Measurements from ENCODE around the gene PSMB11. TPM values are rescaled to one million over a fixed set of nuclear protein-coding genes. Genes with fewer than 3 reads are reported as not detected.

Gene PSMB11
- total RNA-seq, 1 donor: not detected

DNA sequence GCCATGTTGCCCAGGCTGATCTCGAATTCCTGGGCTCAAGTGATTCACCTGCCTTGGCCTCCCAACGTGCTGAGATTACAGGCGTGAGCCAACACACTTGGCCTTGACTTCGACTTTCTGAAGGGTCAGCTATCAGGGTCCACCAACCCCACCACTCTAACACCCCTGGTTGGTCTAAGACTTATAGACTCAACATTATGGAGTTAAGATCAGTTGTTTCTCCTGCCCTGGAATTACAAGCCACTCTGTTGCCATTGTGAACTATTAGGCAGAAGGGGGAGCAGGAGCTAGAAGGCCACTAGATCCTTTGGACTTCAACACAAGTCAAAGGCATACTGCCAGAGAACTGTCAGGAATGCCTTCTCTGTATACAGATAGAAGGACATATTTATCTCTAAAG, 1.9 kb upstream of the PSMB11 start:
- DNase-seq (ENCODE audit: low read depth in 2 of 3, low spot score in 2 of 3): no peak

DNA sequence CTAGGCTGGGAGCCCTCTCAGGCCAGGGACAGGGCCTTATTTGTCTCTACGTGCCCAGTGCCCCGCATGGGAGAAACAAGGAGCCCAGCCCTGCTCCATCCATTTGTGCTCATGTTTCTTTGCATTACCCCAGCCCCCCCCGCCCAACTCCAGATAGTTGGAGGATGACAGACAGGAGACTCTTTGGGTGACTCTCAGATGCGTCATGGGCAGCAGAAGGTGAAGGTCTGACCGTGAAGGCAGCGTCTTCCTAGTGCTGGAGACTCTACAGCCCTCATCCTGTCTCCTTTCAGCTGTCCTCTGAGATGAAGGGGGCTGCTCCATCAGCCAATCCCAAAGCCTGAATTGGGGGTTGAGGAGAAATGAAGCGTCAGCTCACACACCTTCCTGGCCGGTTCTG, 283 bp upstream of the PSMB11 start:
- DNase-seq (ENCODE audit: low read depth in 2 of 3, low spot score in 2 of 3): no peak

DNA sequence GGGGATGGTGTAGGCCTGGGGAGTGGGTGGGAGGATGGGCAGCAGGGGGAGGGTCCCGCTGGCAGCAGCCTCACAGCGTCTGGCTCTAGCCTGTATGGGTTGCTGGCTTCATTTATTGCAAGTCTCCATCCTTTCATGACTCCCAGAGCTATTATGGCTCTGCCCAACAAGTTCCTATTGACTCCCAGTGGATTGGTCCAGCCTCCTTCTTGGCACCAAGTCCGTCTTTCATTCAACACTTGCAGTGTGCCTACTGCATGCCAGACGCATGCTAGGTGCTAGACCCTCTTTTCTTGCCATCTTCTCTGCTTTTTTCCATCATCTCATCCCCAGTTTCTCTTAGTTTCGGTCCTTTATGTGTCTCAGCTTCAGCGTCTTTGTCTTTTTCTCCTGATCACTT, 1.1 kb downstream of the PSMB11 start:
- no peak for DNase-seq (ENCODE audit: low read depth in 2 of 3, low spot score in 2 of 3)

DNA sequence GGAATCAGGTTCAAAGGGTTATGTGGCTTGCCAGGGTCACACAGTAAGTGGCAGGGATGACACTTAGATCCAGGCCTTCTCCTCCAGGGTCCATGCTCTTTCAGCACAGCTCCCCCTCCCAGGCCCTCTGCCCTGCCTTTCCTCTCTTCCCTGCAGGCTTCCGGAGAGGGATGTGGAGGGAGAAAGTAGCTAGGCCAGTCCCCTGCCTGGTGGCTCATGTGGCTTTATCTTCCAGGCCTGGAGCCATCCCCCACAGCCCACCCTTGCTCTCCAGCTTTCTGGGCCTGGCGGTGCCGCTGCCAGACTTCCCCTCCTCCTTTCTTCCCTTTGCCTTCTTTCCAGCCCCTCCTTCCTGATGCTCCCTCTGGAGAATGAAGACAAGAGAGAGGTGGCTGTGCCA, 1.7 kb downstream of the PSMB11 start:
- DNase-seq (ENCODE audit: low read depth in 2 of 3, low spot score in 2 of 3): no peak

DNA sequence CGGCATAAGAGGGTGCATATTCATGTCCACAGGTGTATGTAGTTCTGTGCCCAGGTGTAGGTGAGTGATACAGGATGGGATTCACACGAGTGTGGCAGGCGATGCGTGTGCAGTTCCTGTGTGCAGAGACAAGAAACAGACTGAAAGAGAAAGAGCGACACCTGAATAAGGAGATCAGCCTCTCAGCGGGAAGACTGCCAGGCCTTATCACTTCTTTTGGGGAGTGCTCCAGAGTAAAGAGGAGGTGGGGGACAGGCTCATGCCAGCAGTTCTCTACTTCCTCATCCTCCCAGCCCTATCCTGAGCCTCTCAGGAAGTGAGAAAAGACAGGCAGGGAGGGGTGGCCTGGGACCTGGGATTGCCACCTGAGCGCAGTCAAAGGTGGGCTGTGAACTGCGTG, 2.8 kb downstream of the PSMB11 start:
- no peak for DNase-seq (ENCODE audit: low read depth in 2 of 3, low spot score in 2 of 3)

DNA sequence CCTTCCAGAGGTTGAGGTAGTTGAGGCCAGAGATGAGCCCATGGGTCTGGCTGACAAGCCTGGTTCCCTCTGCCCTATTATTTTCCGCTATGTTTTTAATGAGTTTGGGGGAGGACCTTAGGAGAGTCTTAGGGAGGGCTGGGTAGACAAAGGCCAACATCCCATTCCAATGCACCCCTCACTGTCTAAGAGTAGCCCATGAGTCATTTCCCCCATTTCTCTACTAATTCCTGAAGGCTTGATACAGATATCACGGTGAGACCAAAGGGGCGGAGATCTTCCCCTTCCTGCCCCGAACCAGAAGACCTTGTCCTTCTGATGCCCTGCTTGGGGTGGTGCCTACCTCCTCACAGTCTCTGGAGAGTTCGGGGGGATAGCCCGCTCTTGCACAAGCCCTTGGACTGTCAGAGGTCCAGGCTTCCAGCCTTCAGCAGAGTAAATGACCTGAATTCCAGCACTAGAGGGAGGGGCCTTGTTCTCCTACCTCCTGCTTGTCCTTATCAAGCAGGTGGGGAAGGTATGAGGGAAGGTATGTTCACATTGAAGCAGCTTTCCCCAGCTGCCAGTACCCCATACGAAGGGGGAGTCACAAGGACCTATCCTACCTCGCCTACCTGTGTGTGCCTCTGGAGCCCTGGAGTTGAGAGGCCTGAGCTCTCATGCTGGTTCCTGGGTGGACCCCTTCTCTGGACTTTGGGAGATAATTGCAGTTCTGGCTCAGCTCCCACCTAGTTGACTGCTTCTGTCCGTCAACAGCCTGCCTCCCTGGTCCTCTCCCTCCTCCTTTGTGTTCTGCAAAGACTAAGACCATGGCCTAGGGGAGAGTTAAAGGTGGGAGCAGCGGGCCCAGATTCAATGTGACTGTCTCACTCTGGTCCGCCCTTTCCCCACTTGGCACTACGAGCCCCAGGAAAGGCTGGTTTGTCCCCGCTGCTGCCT, 3.7 kb downstream of the PSMB11 start:
- no peak for DNase-seq (ENCODE audit: low read depth in 2 of 3, low spot score in 2 of 3)

DNA sequence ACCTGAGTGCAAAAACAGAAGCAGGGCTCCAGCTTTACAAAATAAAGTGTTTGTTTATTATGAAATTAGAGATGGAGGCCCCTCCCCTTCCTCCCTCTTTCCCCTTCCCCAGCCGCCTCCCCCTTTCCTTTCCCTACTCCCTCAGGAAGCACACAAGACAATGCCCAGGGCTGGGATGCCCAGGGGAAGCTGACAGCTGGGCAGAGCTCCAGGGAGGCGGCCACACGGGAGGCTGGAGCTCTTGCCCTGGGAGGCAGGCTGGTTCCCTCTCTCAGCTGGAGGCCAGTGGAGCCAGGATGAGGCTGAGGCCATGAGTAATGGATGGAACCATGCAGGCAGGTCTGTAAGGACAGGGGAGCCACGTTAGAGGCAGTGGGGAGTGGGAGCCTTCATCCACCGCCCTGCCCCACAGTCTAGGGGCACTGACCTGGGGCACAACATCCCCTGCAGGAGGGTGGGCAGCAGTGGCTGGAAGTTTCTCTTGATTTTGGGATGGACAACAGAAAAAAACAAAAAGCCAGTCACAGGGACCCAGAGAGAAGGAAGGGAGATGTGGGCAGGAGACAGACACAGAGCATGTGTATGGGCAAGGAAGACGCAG, 5.1 kb downstream of the PSMB11 start:
- DNase-seq (ENCODE audit: low read depth in 2 of 3, low spot score in 2 of 3): no peak

DNA sequence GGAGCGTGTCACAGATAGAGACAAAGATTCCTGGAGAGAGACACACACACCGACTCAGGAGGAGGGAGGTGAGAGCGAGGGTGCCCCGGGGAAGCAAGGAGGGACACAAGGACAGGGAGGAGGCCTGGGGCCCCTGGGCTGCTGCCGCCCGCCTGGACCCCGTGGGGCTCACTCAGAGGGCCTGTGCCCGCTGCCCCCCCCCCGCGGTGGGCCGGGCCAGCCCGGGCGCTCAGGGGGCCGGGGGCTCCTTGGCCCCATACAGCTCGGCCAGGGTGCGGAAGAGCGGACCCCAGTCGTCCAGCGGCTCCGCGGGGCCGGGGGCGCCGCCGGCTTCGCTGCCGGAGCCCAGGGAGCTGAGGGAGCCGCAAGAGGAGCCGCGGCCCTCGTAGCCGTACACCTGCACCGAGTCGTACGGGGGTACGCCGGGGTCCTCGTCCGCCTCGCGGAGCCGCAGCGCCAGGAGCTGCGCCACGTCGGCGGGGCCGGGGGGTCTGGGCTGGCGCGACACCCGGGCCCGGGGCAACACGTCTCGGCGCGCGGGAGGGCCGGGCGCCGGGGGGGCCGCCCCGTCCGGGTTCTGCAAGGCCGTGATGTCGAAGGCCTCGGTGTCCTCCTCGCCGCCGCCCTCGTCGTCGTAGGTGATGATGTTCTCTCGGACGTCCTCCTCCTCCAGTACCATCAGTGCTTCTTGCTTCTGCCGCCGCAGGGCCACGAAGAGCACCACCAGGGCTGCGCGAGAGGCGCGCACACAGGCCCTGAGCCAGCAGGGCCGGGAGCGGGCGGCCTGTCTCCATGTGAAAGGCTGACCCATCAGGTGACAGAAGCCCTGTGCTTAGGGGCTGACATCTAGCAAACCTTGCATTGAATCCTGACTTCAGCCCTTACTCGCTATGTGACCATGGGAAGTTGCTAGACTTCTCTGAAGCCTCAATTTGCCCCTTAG, 6.0 kb downstream of the PSMB11 start:
- no peak for DNase-seq (ENCODE audit: low read depth in 2 of 3, low spot score in 2 of 3)

DNA sequence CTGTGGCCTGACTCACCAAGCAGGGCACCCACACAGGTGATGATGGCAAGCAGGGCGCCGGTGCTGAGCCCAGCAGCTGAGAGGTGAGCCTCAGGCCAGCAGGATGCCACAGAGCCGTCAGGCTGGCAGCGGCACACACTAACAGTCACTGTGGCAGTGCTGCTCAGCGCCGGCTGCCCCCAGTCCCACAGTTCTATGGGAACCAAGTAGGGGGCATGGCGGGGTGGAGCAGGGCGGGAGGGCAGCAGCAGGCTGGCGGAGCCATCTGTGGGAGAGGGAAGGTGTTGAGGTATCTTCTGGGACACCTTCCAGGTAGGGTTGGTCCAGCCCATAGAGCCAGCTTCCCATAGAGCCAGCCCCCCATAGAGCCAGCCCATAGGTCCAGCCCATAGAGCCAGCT, 7.0 kb downstream of the PSMB11 start:
- DNase-seq (ENCODE audit: low read depth in 2 of 3, low spot score in 2 of 3): no peak

DNA sequence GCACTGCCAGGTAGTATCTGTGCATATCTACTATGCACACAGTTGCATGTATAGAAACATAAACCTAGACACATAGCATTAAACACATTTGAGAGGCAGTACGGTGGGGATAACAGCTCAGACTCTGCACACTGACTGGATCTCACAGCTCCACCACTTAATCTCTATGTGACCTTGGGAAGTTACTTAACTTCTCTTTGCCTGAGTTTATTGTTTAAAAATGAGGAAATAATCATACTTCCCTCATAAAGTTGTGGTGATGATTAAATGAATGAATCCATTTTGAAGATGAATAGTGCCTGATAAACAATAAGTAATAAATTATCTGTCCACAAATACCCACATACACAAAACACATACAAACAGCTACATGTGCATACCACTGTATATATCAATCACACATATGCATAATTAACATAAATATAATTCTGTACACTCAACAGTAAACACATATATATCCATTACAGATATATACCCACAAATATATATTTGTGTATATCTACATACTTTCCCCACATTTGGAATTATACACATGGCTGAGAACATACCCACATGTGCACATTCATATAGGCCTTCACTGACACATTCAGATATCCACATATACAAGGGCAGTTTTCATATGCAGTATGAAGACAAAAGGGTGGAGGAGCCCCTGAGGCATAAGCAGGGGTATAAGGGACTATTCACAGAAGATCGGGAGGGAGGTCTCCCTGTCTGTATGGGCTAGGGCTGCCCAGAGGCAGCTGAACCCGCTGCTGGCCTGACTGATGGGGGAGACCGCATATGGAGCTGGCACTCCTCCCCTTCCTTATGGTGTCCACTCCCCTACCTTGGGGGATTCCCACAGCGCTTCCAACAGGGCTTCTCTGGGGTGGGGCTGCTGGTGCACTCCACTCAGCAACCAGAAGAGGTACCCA, 9.4 kb downstream of the PSMB11 start:
- no peak for DNase-seq (ENCODE audit: low read depth in 2 of 3, low spot score in 2 of 3)

DNA sequence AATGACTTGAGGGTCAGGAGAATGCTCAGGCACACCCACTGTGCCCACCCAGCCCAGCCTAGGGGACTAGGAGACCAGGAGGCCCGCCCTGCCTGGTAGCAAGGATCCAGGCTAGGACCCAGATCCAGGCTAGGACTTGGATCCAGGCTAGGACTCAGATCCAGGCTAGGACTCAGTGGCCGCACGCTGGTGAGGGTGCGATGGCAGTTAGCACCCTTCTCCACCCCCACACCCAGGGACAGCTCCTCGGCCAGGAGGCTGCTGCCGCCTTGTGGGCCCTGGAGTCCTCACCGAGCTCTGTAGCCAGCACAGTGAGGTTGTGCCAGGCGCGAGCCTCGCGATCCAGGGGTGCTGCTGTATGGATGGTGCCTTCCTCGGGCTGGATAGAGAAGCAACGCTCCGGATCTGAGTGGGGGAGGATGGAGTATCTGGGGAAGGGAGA, 10.2 kb downstream of the PSMB11 start:
- DNase-seq (ENCODE audit: low read depth in 2 of 3, low spot score in 2 of 3): no peak

DNA sequence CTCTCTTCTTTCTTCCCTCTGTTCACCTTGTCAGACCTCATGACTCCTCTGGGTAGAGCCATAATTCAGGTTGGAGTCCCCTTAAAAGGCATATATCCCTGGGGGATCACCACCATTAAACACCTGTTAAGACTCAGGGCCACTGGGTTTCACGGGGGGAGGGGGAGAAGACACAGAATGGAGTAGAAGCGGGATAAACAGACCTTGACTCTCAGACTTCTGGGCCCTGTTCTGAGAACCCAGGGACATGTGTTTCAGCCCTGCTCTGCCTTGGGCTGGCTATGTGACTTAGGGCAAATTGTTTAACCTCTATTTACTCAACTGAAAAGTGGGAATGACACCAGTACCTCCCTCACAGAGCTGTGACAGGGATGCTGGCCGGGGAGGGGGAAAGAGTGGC, 10.7 kb downstream of the PSMB11 start:
- DNase-seq (ENCODE audit: low read depth in 2 of 3, low spot score in 2 of 3): no peak

DNA sequence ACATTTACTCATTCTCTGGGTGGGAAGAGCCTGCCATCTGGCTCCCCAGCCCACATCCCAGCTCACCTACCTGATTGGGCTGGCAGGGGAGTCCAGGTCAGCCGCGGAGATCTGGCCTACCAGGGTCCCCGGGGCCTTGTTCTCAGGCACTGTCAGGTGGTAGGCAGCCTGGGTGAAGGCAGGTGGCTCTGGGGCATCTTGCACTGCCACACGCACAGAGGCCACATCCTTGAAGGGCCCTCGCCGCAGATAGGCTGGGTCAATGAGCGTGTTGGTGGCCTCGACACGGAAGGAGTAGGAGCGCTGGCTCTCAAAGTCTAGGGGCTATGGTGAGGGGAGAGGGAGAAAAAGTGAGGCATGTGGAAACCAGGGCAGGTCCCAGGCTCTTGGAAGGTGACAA, 11.4 kb downstream of the PSMB11 start:
- no peak for DNase-seq (ENCODE audit: low read depth in 2 of 3, low spot score in 2 of 3)

DNA sequence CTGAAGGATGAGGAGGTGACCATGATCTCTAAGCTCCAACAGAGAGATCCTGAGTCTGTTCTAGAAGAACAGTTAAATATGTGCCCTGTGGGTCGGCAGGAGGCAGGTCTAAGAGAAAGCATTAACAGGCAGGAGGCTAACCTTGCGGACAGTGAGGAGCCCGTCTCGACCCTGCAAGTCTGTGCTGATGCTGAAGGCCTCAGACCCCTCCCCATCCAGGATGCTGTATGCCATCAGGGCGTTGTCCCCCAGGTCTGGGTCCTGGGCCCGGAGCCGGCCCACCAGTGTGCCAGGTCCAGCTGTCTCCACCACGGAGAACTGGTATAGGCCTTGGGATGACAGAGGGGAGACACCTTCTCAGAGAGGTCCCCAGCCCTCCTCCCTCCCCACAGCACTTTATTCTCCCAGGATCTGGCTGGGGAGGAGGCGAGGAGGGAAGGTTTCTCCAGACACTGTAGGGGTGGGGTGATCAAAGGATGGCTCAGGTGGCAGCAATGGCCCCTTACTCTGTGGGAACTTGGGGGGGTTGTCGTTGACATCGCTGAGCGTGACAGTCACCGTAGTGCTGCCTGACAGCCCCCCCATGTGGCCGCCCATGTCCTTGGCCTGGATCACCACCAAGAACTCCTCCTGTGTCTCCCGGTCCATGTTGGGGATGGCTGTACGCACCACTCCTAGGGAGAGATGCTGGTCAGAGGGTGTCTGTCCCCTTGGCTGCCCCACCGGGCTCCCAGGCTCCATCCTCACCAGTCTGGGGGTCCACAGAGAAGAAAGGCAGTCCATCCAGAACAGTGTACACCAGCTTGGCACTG, 12.2 kb downstream of the PSMB11 start:
- peak in 1 of 3 donors; percentile 32 for DNase-seq (ENCODE audit: low read depth in 2 of 3, low spot score in 2 of 3)

DNA sequence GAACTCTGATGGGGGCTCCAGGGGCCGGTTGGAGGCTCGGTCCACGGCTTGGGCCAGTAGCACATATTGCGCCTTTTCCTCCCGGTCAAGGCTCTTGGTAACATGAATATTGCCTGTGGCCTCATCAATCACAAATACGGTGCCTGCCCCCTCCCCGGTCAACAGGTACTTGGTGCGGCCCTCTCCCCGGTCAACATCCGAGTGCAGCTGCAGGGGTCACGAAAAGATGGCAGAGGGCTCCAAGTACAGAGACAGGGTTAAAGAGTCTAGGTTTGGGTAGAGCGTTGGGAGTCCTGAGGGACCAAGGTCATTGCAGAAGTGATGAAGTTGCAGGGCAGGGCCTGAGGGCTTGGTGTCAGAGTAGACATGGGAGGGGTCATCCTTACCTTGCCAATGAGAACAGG, 13.1 kb downstream of the PSMB11 start:
- DNase-seq (ENCODE audit: low read depth in 2 of 3, low spot score in 2 of 3): no peak

DNA sequence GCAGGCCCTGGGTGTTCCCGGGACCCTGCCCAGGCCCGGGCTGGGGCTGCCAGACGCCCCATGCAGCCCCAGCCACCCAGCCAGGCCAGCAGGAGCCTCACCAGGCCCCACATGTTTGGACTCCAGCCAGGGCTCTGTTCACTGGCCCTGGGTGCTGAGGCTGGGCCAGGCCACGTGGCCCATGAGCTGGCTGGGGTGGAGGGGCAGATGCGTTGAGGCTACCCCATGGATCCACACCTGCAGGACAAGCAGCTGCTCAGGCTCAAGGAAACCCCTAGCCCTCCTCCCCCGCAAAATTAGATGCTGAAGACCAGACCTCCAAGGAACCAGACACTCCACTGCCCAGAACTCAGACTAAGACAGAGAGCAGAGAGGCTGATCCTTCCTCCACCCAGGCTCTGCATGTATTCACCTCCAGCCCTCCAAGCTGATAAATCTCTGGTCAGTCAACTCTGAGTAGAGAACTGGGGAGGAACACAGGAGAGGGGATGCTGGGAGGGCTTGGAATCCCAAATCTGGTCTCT, 13.7 kb downstream of the PSMB11 start:
- DNase-seq (ENCODE audit: low read depth in 2 of 3, low spot score in 2 of 3): no peak

DNA sequence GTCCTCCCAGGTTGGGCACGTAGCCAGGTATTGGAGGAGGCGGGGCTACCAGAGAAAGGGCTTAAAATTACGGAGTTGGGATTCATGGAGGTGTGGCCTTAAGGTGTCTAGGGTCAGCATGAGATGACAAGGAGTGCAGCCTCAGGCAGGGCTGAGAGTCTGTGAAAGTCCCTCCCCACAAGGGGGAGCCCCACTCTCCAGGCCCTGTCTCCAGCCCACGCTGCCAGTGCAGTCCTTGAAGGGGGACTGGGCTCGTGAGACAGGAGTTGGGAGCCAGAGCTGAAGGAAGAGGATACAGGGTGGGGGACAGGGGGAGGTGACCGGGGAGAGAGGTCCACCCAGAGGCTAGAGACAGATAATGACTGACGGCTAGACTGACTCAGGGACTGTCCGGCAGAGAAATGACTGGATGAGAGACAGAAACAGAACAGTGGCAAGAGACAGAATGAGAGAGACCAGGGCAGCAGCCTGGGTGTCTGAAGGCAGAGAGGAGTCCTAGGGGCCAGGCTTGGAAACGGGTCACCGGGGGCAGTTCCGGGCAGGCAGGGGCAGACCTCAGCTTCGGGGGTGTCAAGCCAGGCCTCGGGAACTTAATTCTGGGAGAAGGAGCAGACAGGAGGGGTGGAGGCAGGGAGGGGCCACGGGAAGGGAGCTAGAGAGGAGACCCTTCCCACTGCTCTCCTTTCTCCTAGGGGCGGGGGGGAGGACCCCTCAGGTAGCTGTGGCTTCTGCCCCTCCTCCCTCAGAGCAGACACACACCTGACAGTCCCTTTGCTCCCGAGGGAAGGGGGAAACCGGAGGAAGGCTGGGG, 14.3 kb downstream of the PSMB11 start:
- DNase-seq (ENCODE audit: low read depth in 2 of 3, low spot score in 2 of 3): peak; percentile 41 to 81 (median 72)
